GM23338 (cell line): ENCODE data around the gene C1orf56. TPM values are rescaled to one million over a fixed set of nuclear protein-coding genes. Genes with fewer than 3 reads are reported as not detected.

Source experiments
- ATAC-seq: fragments of 200-7000 bp; cut with Tn5 transposase; 3 replicates; pipeline ENCODE4 v1.9.1; 2020
- DNase-seq: peaks from one replicate; pipeline ENCODE4 v3.0.0-alpha.2; 2015; ENCODE audit warnings: low spot score
- H2AFZ ChIP-seq: fragments of 200-600 bp; sonication (generic); 2 replicates; pipeline ENCODE4 v1.8.0; 2016; ENCODE audit warnings: antibody characterized with exemption, mild to moderate bottlenecking, moderate library complexity
- H3F3A ChIP-seq: fragments of 200-600 bp; sonication (generic); replicated peaks from 2 replicates; pipeline ENCODE4 v1.8.0; 2017; ENCODE audit warnings: antibody characterized with exemption, mixed run types, low read depth
- H3K27ac ChIP-seq: fragments of 200-600 bp; sonication (generic); 2 replicates; pipeline ENCODE4 v1.6.1; 2016; ENCODE audit warnings: low read depth
- H3K27me3 ChIP-seq: fragments of 200-600 bp; sonication (generic); 2 replicates; pipeline ENCODE4 v1.8.0; 2016; ENCODE audit warnings: mild to moderate bottlenecking, mixed run types, moderate library complexity; ENCODE audit not compliant: insufficient read depth
- H3K36me3 ChIP-seq: fragments of 200-600 bp; sonication (generic); 2 replicates; pipeline ENCODE4 v1.8.0; 2016; ENCODE audit warnings: mild to moderate bottlenecking; ENCODE audit not compliant: insufficient read depth
- H3K4me1 ChIP-seq: fragments of 200-600 bp; sonication (generic); 2 replicates; pipeline ENCODE4 v1.8.0; 2016; ENCODE audit warnings: mild to moderate bottlenecking, moderate library complexity; ENCODE audit not compliant: insufficient read depth
- H3K4me2 ChIP-seq: fragments of 200-600 bp; sonication (generic); 2 replicates; pipeline ENCODE4 v1.7.1; 2017; ENCODE audit warnings: mixed run types
- H3K4me3 ChIP-seq: fragments of 200-600 bp; sonication (generic); 2 replicates; pipeline ENCODE4 v1.6.1; 2016; ENCODE audit warnings: mixed run types
- H3K79me2 ChIP-seq: fragments of 200-600 bp; sonication (generic); replicated peaks from 2 replicates; pipeline ENCODE4 v1.8.0; 2017; ENCODE audit warnings: mild to moderate bottlenecking; ENCODE audit not compliant: insufficient read depth
- H3K9me2 ChIP-seq: fragments of 200-600 bp; sonication (generic); 2 replicates; pipeline ENCODE4 v1.8.0; 2017; ENCODE audit not compliant: insufficient read depth
- H4K20me1 ChIP-seq: fragments of 200-600 bp; sonication (generic); replicated peaks from 2 replicates; pipeline ENCODE4 v1.8.0; 2017; ENCODE audit warnings: mild to moderate bottlenecking; ENCODE audit not compliant: insufficient read depth
- H3K27ac Mint-ChIP-seq: 2 replicates; pipeline ENCODE4 v1.8.0; 2020; ENCODE audit warnings: inconsistent platforms, mild to moderate bottlenecking, moderate library complexity, mixed read lengths
- H3K27me3 Mint-ChIP-seq: 3 replicates; pipeline ENCODE4 v1.8.0; 2022; ENCODE audit warnings: low read depth, mild to moderate bottlenecking, moderate library complexity, mixed read lengths, inconsistent platforms; ENCODE audit not compliant: insufficient read depth, poor library complexity
- H3K36me3 Mint-ChIP-seq: 3 replicates; pipeline ENCODE4 v1.8.0; 2021; ENCODE audit warnings: low read depth, mild to moderate bottlenecking, inconsistent platforms, moderate library complexity, mixed read lengths
- H3K4me1 Mint-ChIP-seq: 3 replicates; pipeline ENCODE4 v1.8.0; 2020; ENCODE audit warnings: mild to moderate bottlenecking, inconsistent platforms, mixed read lengths
- H3K4me3 Mint-ChIP-seq: 3 replicates; pipeline ENCODE4 v1.8.0; 2021; ENCODE audit warnings: moderate library complexity, mild to moderate bottlenecking, inconsistent platforms, mixed read lengths
- H3K9me3 Mint-ChIP-seq: 3 replicates; pipeline ENCODE4 v1.8.0; 2020; ENCODE audit warnings: moderate library complexity, mild to moderate bottlenecking, inconsistent platforms, mixed read lengths
- NANOG ChIP-seq: IDR thresholded peaks from 2 replicates; pipeline ENCODE4 v1.6.1; 2016; ENCODE audit warnings: antibody characterized with exemption, borderline replicate concordance
- polyA plus RNA-seq: library from polyadenylated mRNA; unstranded; fragments of >200 nt; fragmentation: Nextera tagmentation; extraction: Ambion mirVana; gene quantifications from 2 replicates; pipeline ENCODE4 v1.2.1, GENCODE V29; 2016
- small RNA-seq: library from RNA; depleted of rRNA; stranded (forward); fragments of <200 nt; gene quantifications from one replicate; pipeline ENCODE3, GENCODE V24; 2014; ENCODE audit warnings: low replicate concordance
- total RNA-seq: library from RNA; depleted of rRNA; stranded (reverse); fragments of >200 nt; shearing (Covaris generic); gene quantifications from 2 replicates; pipeline ENCODE4 v1.2.3, GENCODE V29; 2014; rRNA removed

Gene C1orf56
- total and polyA plus RNA-seq, 2 experiments from 2014 or later: 3.9 to 27.8 TPM

GRCh38 chr1:151098126-151098525 is 50.6 kb downstream of the C1orf56 start:
- no peaks in the 10 kb centered on the region for H3K36me3 Mint-ChIP-seq
- H3K27me3 Mint-ChIP-seq: peaks cover 1% of the 10 kb centered on the region
- no peak overlapping the region for H3K27ac Mint-ChIP-seq
- DNase-seq (no peak), ATAC-seq (no peak)
- no peak overlapping the region for H3K4me3 ChIP-seq
- no peaks in the 10 kb centered on the region for H3K4me1 Mint-ChIP-seq
- H3K36me3 ChIP-seq: no peaks in the 10 kb centered on the region
- H3K27ac ChIP-seq: no peak overlapping the region
- H3K27me3 ChIP-seq: no peaks in the 10 kb centered on the region
- H3K4me3 Mint-ChIP-seq: no peak overlapping the region
- no peak overlapping the region for H2AFZ ChIP-seq
- H3K4me1 ChIP-seq: no peaks in the 10 kb centered on the region
- no peaks in the 10 kb centered on the region for H3K9me3 Mint-ChIP-seq
- no peaks in the 10 kb centered on the region for H4K20me1 ChIP-seq
- no peaks in the 10 kb centered on the region for H3K9me2 ChIP-seq
- H3K79me2 ChIP-seq: no peaks in the 10 kb centered on the region
- no peak overlapping the region for H3K4me2 ChIP-seq
- TF ChIP-seq NANOG: no peak
- H3F3A ChIP-seq: no peaks in the 10 kb centered on the region

Small RNA genes within 50 kb of the gene (small RNA-seq; reads per million reads assigned to genes)
- not detected for gene RNU6-884P

Other genes with a start within 250 kb of the C1orf56 start
- gene CTSK, start 239.5 kb upstream of the C1orf56 start, total RNA-seq: 1.7 and 2.8 TPM in 2 replicates
- gene CTSK, start 239.5 kb upstream of the C1orf56 start, polyA plus RNA-seq: 2.7 and 3.3 TPM in 2 replicates
- 30.3 and 31.9 TPM in 2 replicates for gene ARNT, start 171.2 kb upstream of the C1orf56 start, total RNA-seq
- gene ARNT, start 171.2 kb upstream of the C1orf56 start, polyA plus RNA-seq: 10.5 and 11.4 TPM in 2 replicates
- not detected in 2 replicates for gene CTXND2, start 160.6 kb upstream of the C1orf56 start, total RNA-seq
- gene CTXND2, start 160.6 kb upstream of the C1orf56 start, polyA plus RNA-seq: not detected in 2 replicates
- 33.0 and 47.4 TPM in 2 replicates for gene SETDB1, start 121.4 kb upstream of the C1orf56 start, total RNA-seq
- gene SETDB1, start 121.4 kb upstream of the C1orf56 start, polyA plus RNA-seq: 15.1 and 16.9 TPM in 2 replicates
- gene CERS2, start 72.9 kb upstream of the C1orf56 start, total RNA-seq: 120 and 122 TPM in 2 replicates
- 75.1 and 83.3 TPM in 2 replicates for gene CERS2, start 72.9 kb upstream of the C1orf56 start, polyA plus RNA-seq
- 1.7 and 2.2 TPM in 2 replicates for gene ANXA9, start 65.5 kb upstream of the C1orf56 start, total RNA-seq
- gene ANXA9, start 65.5 kb upstream of the C1orf56 start, polyA plus RNA-seq: 1.0 and 1.4 TPM in 2 replicates
- gene MINDY1, start 40.8 kb upstream of the C1orf56 start, total RNA-seq: 9.7 and 10.3 TPM in 2 replicates
- gene MINDY1, start 40.8 kb upstream of the C1orf56 start, polyA plus RNA-seq: 4.2 and 4.5 TPM in 2 replicates
- 23.7 and 33.2 TPM in 2 replicates for gene PRUNE1, start 39.3 kb upstream of the C1orf56 start, total RNA-seq
- 14.7 and 16.7 TPM in 2 replicates for gene PRUNE1, start 39.3 kb upstream of the C1orf56 start, polyA plus RNA-seq
- 1.2 and 2.4 TPM in 2 replicates for gene BNIPL, start 11.2 kb upstream of the C1orf56 start, total RNA-seq
- 0.59 and 0.91 TPM in 2 replicates for gene BNIPL, start 11.2 kb upstream of the C1orf56 start, polyA plus RNA-seq
- 44.9 and 49.1 TPM in 2 replicates for gene CDC42SE1, start 11.9 kb downstream of the C1orf56 start, total RNA-seq
- gene CDC42SE1, start 11.9 kb downstream of the C1orf56 start, polyA plus RNA-seq: 18.3 and 18.4 TPM in 2 replicates
- 10.6 and 11.3 TPM in 2 replicates for gene MLLT11, start 12.6 kb downstream of the C1orf56 start, total RNA-seq
- 19.7 and 22.6 TPM in 2 replicates for gene MLLT11, start 12.6 kb downstream of the C1orf56 start, polyA plus RNA-seq
- 2.6 and 2.8 TPM in 2 replicates for gene GABPB2, start 23.0 kb downstream of the C1orf56 start, total RNA-seq
- 0.82 and 1.1 TPM in 2 replicates for gene GABPB2, start 23.0 kb downstream of the C1orf56 start, polyA plus RNA-seq
- gene SEMA6C, start 98.9 kb downstream of the C1orf56 start, total RNA-seq: 12.3 and 24.4 TPM in 2 replicates
- 6.2 and 8.5 TPM in 2 replicates for gene SEMA6C, start 98.9 kb downstream of the C1orf56 start, polyA plus RNA-seq
- not detected in 2 replicates for gene TNFAIP8L2, start 108.9 kb downstream of the C1orf56 start, total RNA-seq
- gene TNFAIP8L2, start 108.9 kb downstream of the C1orf56 start, polyA plus RNA-seq: 0.40 and 0.49 TPM in 2 replicates
- gene LYSMD1, start 118.2 kb downstream of the C1orf56 start, total RNA-seq: 5.7 and 6.4 TPM in 2 replicates
- gene LYSMD1, start 118.2 kb downstream of the C1orf56 start, polyA plus RNA-seq: 3.6 and 4.0 TPM in 2 replicates
- gene SCNM1, start 118.4 kb downstream of the C1orf56 start, total RNA-seq: 26.3 and 27.1 TPM in 2 replicates
- 88.9 and 92.3 TPM in 2 replicates for gene SCNM1, start 118.4 kb downstream of the C1orf56 start, polyA plus RNA-seq
- 1.3 TPM in 1 of 2 replicates, not detected in the other for gene TMOD4, start 128.2 kb downstream of the C1orf56 start, total RNA-seq
- gene TMOD4, start 128.2 kb downstream of the C1orf56 start, polyA plus RNA-seq: not detected in 2 replicates
- gene VPS72, start 142.4 kb downstream of the C1orf56 start, total RNA-seq: 60.2 and 64.0 TPM in 2 replicates
- gene VPS72, start 142.4 kb downstream of the C1orf56 start, polyA plus RNA-seq: 90.3 and 95.3 TPM in 2 replicates
- gene PIP5K1A, start 150.8 kb downstream of the C1orf56 start, total RNA-seq: 61.4 and 63.3 TPM in 2 replicates
- gene PIP5K1A, start 150.8 kb downstream of the C1orf56 start, polyA plus RNA-seq: 23.2 and 31.4 TPM in 2 replicates
- 165 and 171 TPM in 2 replicates for gene PSMD4, start 207.0 kb downstream of the C1orf56 start, total RNA-seq
- gene PSMD4, start 207.0 kb downstream of the C1orf56 start, polyA plus RNA-seq: 235 and 263 TPM in 2 replicates
- gene ZNF687, start 234.5 kb downstream of the C1orf56 start, total RNA-seq: 63.1 and 63.9 TPM in 2 replicates
- 7.7 and 8.2 TPM in 2 replicates for gene ZNF687, start 234.5 kb downstream of the C1orf56 start, polyA plus RNA-seq